Smooth muscle cell of the pulmonary artery (primary cell): Measurements from ENCODE around the gene MCF2L2. TPM values are rescaled to one million over a fixed set of nuclear protein-coding genes. Genes with fewer than 3 reads are reported as not detected.

ENCODE experiments used
- total RNA-seq: library from RNA; depleted of rRNA; stranded (reverse); fragments of >200 nt; gene quantifications from 2 replicates; pipeline ENCODE4 v1.2.3, GENCODE V29; 2014

MCF2L2 gene
- 0.13 and 0.33 TPM in 2 replicates for total RNA-seq

GRCh38 chr3:183428447-183429211, at the start of gene MCF2L2:
Gene MCF2L2 (minus strand): TSS chr3:183428619. CDS start chr3:183427977, 642 bp downstream.

GRCh38 chr3:183252973-183253527, 175.4 kb downstream of the MCF2L2 start, which contains the start of gene B3GNT5:
Gene B3GNT5 (plus strand): TSS chr3:183253253. CDS start chr3:183269799, 16,546 bp downstream.

Other genes starting within 250 kb of the MCF2L2 start
- 2.0 and 3.7 TPM in 2 replicates for gene B3GNT5, start 175.4 kb downstream of the MCF2L2 start, total RNA-seq
- gene KLHL6, start 127.1 kb upstream of the MCF2L2 start, total RNA-seq: under 0.01 TPM in 1 of 2 replicates, not detected in the other
- 46.4 and 59.9 TPM in 2 replicates for gene KLHL24, start 207.0 kb upstream of the MCF2L2 start, total RNA-seq